Ovary (tissue), 9 donors: Measurements from ENCODE around the gene DHX9. TPM values are rescaled to one million over a fixed set of nuclear protein-coding genes. Genes with fewer than 3 reads are reported as not detected.

Experiments used
- DNase-seq, 5 donors: peaks; one replicate each; pipeline ENCODE4 v3.0.0-alpha.2; 2019 to 2020
- H3K27ac ChIP-seq, 2 donors: fragments of 200-600 bp; one replicate each; pipeline versions ENCODE4 v1.5.1 to v1.8.0; 2019 to 2022
- H3K27me3 ChIP-seq: fragments of 200-600 bp; one replicate; pipeline ENCODE4 v1.8.0; 2022
- H3K36me3 ChIP-seq: fragments of 200-600 bp; sonication (generic); one replicate; pipeline ENCODE4 v1.5.1; 2019
- H3K4me1 ChIP-seq: one replicate; pipeline ENCODE4 v1.8.1; 2013; ENCODE audit warnings: mild to moderate bottlenecking, moderate library complexity; ENCODE audit not compliant: insufficient read depth
- H3K4me3 ChIP-seq: fragments of 200-600 bp; sonication (generic); one replicate; pipeline ENCODE4 v1.5.1; 2017
- H3K9me3 ChIP-seq, 2 donors: fragments of 200-600 bp in 1 of 2; sonication (generic) in 1 of 2; one replicate each; pipeline versions ENCODE4 v1.5.1 to v1.8.1; 2013 to 2019; ENCODE audit warnings: mild to moderate bottlenecking in 1 of 2, moderate library complexity in 1 of 2
- EP300 ChIP-seq: sonication (generic); formaldehyde crosslinking; IDR thresholded peaks from one replicate; pipeline ENCODE4 v1.6.1; 2017; ENCODE audit warnings: antibody characterized with exemption
- POLR2A ChIP-seq: fragments of 450-650 bp; IDR thresholded peaks from one replicate; pipeline ENCODE4 v1.6.1; 2017; ENCODE audit warnings: antibody characterized with exemption, mild to moderate bottlenecking, moderate library complexity
- WGBS, 3 donors: extraction: QIAGEN DNeasy Blood & Tissue Kit in 1 of 3; methylation state at CpG; one replicate each; pipeline versions ENCODE4 v1.1.5 to v1.1.7; 2013 to 2017; 5-methylcytosine and 5-hydroxymethylcytosine counted together
- intact Hi-C, 4 donors: fragments of 100-400 bp; cut with DNase I; formaldehyde crosslinking; loops; one replicate each; pipeline versions ENCODE4 v1.11.0 to v1.15.1; 2022 to 2023
- polyA plus RNA-seq, 2 donors: library from polyadenylated mRNA; stranded (reverse); fragments of 200-250 nt in 1 of 2; fragments of 350-450 nt in 1 of 2; fragmentation: Illumina TruSeq in 1 of 2; extraction: RNeasy Lipid Tissue Mini Kit (QIAGEN cat#74804) in 1 of 2; gene quantifications; one replicate each; pipeline ENCODE4 v1.2.3, GENCODE V29; 2013 to 2014
- total RNA-seq, 7 donors: library from RNA; depleted of rRNA in 2 of 7; stranded (reverse); fragments of >200 nt in 2 of 7; fragmentation: NEBNext Ultra II Directional in 3 of 7; extraction: Animal tissue kit (Norgen Biotek cat#: 25700) in 3 of 7; gene quantifications; one replicate each; pipeline versions ENCODE4 v1.1.0 to v1.2.4, GENCODE V29; 2016 to 2023
- TF ChIP-seq, protein P1 (sequence below), 3 donors: fragments of 450-650 bp in 2 of 3; fragments of 200-600 bp in 1 of 3; IDR thresholded peaks; one replicate each; pipeline versions ENCODE4 v1.5.1 to v1.8.0; 2016 to 2022; ENCODE audit warnings: antibody characterized with exemption in 3 of 3, mild to moderate bottlenecking in 1 of 3
- donor health status: DM: no; HTN: no; CAD: no; lungs with moderate emphysema.
- donor health status: DM: no; HTN: no; CAD: no.
- donor health status: Bipolar disorder and iron deficiency.
- donor health status: DM: yes; HTN: yes; CAD: no.
- donor health status: DM: no; HTN: no; CAD: no.
- donor health status: DM: yes; HTN: yes; CAD: no.

DHX9 gene
- total and polyA plus RNA-seq, 9 donors: 70.6 to 168 (median 135) TPM

DNA sequence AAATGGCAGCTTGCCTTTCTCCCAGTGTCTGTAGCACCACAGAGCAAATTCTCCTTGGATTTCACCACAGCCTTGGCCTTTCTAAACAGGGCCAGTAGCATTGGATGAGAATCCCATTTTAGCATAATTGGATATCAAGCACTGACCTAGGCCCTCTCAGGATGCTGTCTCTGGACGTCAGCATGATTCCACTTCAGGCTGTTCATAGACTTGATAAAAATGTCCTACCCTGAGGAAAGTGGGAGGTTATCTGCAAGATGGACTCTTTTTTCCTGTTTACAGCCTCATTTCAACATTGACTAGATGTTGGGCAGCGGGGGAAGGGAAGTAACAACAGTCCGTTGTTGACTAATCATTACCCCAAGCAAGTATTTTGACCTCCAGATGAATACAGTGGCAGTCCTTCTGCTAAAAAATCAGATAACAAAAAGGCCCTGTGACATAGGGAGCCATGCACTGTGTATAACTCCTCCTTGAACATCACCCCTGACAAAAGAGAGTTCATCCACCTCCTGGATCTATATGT is 44.4 kb upstream of the DHX9 start:
- intact Hi-C loops: no loop called here
- H3K9me3 ChIP-seq: no peaks in the 10 kb centered on the region
- WGBS, 3 donors: 80 to 94% (median 85%) methylated on average over 3 of the region's 3 CpGs
- DNase-seq: no peak
- TF ChIP-seq POLR2A (no peak), EP300 (no peak)
- TF ChIP-seq, protein P1, sequence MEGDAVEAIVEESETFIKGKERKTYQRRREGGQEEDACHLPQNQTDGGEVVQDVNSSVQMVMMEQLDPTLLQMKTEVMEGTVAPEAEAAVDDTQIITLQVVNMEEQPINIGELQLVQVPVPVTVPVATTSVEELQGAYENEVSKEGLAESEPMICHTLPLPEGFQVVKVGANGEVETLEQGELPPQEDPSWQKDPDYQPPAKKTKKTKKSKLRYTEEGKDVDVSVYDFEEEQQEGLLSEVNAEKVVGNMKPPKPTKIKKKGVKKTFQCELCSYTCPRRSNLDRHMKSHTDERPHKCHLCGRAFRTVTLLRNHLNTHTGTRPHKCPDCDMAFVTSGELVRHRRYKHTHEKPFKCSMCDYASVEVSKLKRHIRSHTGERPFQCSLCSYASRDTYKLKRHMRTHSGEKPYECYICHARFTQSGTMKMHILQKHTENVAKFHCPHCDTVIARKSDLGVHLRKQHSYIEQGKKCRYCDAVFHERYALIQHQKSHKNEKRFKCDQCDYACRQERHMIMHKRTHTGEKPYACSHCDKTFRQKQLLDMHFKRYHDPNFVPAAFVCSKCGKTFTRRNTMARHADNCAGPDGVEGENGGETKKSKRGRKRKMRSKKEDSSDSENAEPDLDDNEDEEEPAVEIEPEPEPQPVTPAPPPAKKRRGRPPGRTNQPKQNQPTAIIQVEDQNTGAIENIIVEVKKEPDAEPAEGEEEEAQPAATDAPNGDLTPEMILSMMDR (IDR thresholded peaks at IDR 0.05): no peak
- H3K4me1 ChIP-seq: no peaks in the 10 kb centered on the region
- H3K36me3 ChIP-seq: no peaks in the 10 kb centered on the region
- no peak overlapping the region for H3K27ac ChIP-seq
- H3K27me3 ChIP-seq: no peaks in the 10 kb centered on the region
- no peak overlapping the region for H3K4me3 ChIP-seq

DNA sequence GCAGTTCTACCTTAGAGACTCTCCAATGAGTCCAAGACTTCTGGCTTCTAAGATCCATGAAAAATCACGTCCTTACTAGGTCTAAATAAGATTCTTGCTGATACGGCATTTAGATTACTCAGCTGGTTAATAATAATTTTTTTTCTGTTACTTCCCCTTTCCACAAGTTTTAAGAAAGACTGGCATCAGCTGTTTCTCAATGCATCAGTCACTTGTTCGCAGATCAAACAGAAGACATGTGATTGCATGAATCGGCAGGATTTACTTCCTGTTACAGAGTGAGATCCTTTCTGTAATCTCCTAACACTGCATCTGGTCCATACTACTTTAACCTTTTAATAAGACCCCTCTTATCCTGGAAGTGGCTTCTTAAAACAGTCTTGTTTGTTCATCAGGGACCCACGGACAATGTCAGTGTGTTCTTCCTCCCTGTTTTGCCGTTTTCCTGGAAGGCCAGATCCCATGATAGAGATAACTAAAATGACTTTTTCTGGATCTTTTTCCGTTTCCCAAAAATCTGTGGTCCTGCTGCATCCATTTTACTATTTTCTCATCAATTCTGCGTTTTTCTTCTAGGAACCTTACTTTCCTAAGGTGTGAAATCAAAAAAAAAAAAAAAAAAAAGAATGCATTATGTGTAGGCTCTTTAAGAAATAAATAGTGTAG is 43.5 kb upstream of the DHX9 start:
- no peak for DNase-seq
- H3K27ac ChIP-seq: no peak overlapping the region
- 81 to 87% (median 82%) methylated on average over 8 of the region's 8 CpGs for whole genome bisulfite sequencing, 3 donors
- no peaks in the 10 kb centered on the region for H3K27me3 ChIP-seq
- no peaks in the 10 kb centered on the region for H3K4me1 ChIP-seq
- intact Hi-C loops: no loop called here
- no peaks in the 10 kb centered on the region for H3K9me3 ChIP-seq
- no peak for TF ChIP-seq POLR2A
- no peak for TF ChIP-seq EP300
- no peak overlapping the region for H3K4me3 ChIP-seq
- no peaks in the 10 kb centered on the region for H3K36me3 ChIP-seq

DNA sequence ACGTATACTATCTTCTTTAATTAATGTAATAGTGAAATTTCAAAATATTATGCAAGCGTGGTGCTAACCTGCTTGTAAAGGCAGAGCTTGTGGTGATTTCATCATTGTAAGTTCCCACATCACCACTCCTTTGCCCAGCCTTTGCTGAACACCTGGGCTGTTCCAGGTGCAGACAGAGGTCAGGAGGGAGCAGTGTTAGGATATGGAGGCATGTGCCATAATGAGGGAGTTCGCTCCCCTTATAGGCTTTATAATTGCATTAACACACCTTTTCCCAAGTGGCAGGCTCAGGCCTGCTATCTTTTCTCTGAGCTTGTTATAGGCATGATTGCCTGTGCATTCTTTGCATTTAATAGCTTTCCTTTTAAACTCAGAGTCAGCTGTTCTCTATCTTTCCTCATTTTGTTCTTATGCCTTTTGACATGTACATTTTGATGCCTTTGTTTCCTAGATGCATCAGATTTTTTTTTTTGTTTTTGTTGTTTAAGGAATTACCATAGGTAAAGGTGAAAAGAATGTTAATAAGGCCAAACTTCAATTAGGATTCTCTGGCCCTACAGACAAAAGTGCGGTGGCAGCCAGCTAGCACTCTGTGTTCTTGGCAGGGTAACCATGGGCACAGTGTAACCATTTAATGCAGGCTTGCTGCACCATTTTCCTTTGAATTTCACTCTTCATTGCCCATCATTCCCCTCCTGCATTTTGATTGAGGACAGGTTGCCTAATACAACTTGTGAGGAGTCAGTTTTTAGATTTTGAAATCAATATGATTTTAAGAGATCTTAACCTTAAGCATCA is 36.9 kb upstream of the DHX9 start:
- 89 to 95% (median 91%) methylated on average over 4 of the region's 4 CpGs for WGBS, 3 donors
- Histone ChIP-seq H3K4me3 (no peak overlapping the region), H3K27me3 (no peaks in the 10 kb centered on the region), H3K36me3 (no peaks in the 10 kb centered on the region), H3K9me3 (no peaks in the 10 kb centered on the region), H3K4me1 (no peaks in the 10 kb centered on the region), H3K27ac (no peak overlapping the region)
- TF ChIP-seq, protein P1 (IDR thresholded peaks at IDR 0.05): no peak
- TF ChIP-seq POLR2A: no peak
- no peak for DNase-seq
- intact Hi-C loops: no loop called here

DNA sequence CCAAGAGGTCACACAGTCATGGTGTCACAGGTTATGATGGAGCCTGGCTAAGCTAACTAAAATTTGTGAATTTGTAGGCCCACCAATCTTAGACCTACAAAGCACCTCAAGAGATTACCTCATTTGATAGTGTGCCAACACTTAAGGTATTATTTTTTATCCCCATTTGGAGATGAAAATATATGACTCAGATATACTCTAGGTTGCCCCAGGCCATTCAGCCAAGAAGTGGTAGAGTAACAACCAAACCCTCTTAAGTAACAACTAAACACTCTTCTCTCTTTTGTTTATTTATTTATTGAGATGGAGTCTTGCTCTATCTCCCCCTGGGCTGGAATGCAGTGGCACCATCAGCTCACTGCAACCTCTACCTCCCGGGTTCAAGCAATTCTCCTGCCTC is 35.3 kb upstream of the DHX9 start:
- TF ChIP-seq, protein P1 (IDR thresholded peaks at IDR 0.05): no peak
- TF ChIP-seq EP300: no peak
- TF ChIP-seq POLR2A: no peak
- Histone ChIP-seq H3K27me3 (no peaks in the 10 kb centered on the region), H3K9me3 (no peaks in the 10 kb centered on the region), H3K4me1 (no peaks in the 10 kb centered on the region), H3K36me3 (no peaks in the 10 kb centered on the region), H3K27ac (no peak overlapping the region), H3K4me3 (no peak overlapping the region)
- 88 to 94% (median 93%) methylated on average over 1 of the region's 1 CpG for WGBS, 3 donors
- DNase-seq: no peak
- intact Hi-C loops: no loop called here
